A673 (cell line): ENCODE measurements around the gene RRAS2. TPM values are rescaled to one million over a fixed set of nuclear protein-coding genes. Genes with fewer than 3 reads are reported as not detected.
"Not testable (repeated sequence)": the region's sequence is repeated elsewhere in the genome, so short reads cannot be mapped to it uniquely, and the experiment has no call there.

Source experiments
- BruUV-seq: library from RNA; stranded (reverse); fragments of 400-500 nt; replicated peaks from 2 replicates; lab custom pipeline; 2021; lab: Mats Ljungman, UMichigan
- CTCF ChIA-PET: fragments of 300-600 bp; sonication (Branson Sonifier 250); formaldehyde crosslinking; loops from one replicate; lab custom pipeline; 2022; ENCODE audit warnings: antibody characterized with exemption; lab: Charles Lee
- POLR2A ChIA-PET: fragments of 300-600 bp; sonication (Branson Sonifier 250); formaldehyde crosslinking; loops from one replicate; lab custom pipeline; 2022; ENCODE audit warnings: antibody characterized with exemption; ENCODE audit not compliant: low non-redundant PET; lab: Charles Lee
- DNase-seq: peaks from one replicate; pipeline ENCODE4 v3.0.0-alpha.2; 2015; ENCODE audit warnings: low spot score
- H3K27ac ChIP-seq: fragments of 200-600 bp; sonication (generic); 2 replicates; pipeline ENCODE4 v1.5.1; 2016; ENCODE audit warnings: mixed run types, low read depth, mild to moderate bottlenecking, mixed read lengths, antibody characterized with exemption, low read length; ENCODE audit not compliant: poor library complexity, severe bottlenecking
- H3K27me3 ChIP-seq: fragments of 200-600 bp; sonication (generic); replicated peaks from 2 replicates; pipeline ENCODE4 v1.6.1; 2017; ENCODE audit warnings: mixed run types, low read depth, mild to moderate bottlenecking, mixed read lengths, antibody characterized with exemption, low read length; ENCODE audit not compliant: insufficient read depth, poor library complexity
- H3K36me3 ChIP-seq: fragments of 200-600 bp; sonication (generic); 2 replicates; pipeline ENCODE4 v1.6.1; 2016; ENCODE audit warnings: mixed run types, mild to moderate bottlenecking, mixed read lengths, antibody characterized with exemption, low read length; ENCODE audit not compliant: insufficient read depth, poor library complexity, severe bottlenecking
- H3K4me1 ChIP-seq: fragments of 200-600 bp; sonication (generic); 2 replicates; pipeline ENCODE4 v1.6.1; 2017; ENCODE audit warnings: mixed run types, mild to moderate bottlenecking, mixed read lengths, antibody characterized with exemption, low read length; ENCODE audit not compliant: insufficient read depth, poor library complexity, severe bottlenecking
- H3K4me3 ChIP-seq: fragments of 200-600 bp; sonication (generic); 2 replicates; pipeline ENCODE4 v1.5.1; 2016; ENCODE audit warnings: low read depth, mixed run types, mild to moderate bottlenecking, mixed read lengths, low read length; ENCODE audit not compliant: poor library complexity, severe bottlenecking
- H3K9me3 ChIP-seq: fragments of 200-600 bp; sonication (generic); 2 replicates; pipeline ENCODE4 v1.6.1; 2016; ENCODE audit warnings: mixed run types, low read depth, mild to moderate bottlenecking, mixed read lengths, antibody characterized with exemption, low read length; ENCODE audit not compliant: poor library complexity, severe bottlenecking
- EZH2 ChIP-seq: fragments of 200-600 bp; sonication (generic); IDR thresholded peaks from 2 replicates; pipeline ENCODE4 v1.6.1; 2017; ENCODE audit warnings: borderline replicate concordance, low read depth, mild to moderate bottlenecking, mixed read lengths, antibody characterized with exemption, low read length; ENCODE audit not compliant: poor library complexity, severe bottlenecking
- intact Hi-C: fragments of 100-400 bp; cut with micrococcal nuclease; formaldehyde crosslinking; loops from one replicate; pipeline ENCODE4 v1.10.0; 2022; ENCODE audit not compliant: unreplicated experiment
- total RNA-seq: library from RNA; stranded (reverse); gene quantifications from 2 replicates; pipeline ENCODE4 v1.2.3, GENCODE V29; 2021
- TF ChIP-seq, protein P1 (sequence below): fragments of 300-800, 200-600 bp; sonication (generic); conservative IDR thresholded peaks from 2 replicates; pipeline ENCODE4 v1.5.1; 2017; ENCODE audit warnings: low read depth, mild to moderate bottlenecking, antibody characterized with exemption, low read length, moderate library complexity, mixed read lengths

Gene RRAS2
- total RNA-seq, 1 experiment from 2014 or later: 23.3 TPM

GRCh38 chr11:14254533-14255237 lies 104.3 kb downstream of the RRAS2 start:
- no peak for DNase-seq
- ChIA-PET CTCF (no interaction called here), POLR2A (no interaction called here)
- no peaks in the 10 kb centered on the region for H3K4me1 ChIP-seq
- BruUV-seq: no TSS peak
- intact Hi-C loops: no loop called here
- TF ChIP-seq, protein P1, sequence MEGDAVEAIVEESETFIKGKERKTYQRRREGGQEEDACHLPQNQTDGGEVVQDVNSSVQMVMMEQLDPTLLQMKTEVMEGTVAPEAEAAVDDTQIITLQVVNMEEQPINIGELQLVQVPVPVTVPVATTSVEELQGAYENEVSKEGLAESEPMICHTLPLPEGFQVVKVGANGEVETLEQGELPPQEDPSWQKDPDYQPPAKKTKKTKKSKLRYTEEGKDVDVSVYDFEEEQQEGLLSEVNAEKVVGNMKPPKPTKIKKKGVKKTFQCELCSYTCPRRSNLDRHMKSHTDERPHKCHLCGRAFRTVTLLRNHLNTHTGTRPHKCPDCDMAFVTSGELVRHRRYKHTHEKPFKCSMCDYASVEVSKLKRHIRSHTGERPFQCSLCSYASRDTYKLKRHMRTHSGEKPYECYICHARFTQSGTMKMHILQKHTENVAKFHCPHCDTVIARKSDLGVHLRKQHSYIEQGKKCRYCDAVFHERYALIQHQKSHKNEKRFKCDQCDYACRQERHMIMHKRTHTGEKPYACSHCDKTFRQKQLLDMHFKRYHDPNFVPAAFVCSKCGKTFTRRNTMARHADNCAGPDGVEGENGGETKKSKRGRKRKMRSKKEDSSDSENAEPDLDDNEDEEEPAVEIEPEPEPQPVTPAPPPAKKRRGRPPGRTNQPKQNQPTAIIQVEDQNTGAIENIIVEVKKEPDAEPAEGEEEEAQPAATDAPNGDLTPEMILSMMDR: no peak
- no peak for TF ChIP-seq EZH2
- no peaks in the 10 kb centered on the region for H3K9me3 ChIP-seq
- H3K27me3 ChIP-seq: no peaks in the 10 kb centered on the region
- H3K27ac ChIP-seq: no peak overlapping the region
- no peak overlapping the region for H3K4me3 ChIP-seq
- no peaks in the 10 kb centered on the region for H3K36me3 ChIP-seq

DNA sequence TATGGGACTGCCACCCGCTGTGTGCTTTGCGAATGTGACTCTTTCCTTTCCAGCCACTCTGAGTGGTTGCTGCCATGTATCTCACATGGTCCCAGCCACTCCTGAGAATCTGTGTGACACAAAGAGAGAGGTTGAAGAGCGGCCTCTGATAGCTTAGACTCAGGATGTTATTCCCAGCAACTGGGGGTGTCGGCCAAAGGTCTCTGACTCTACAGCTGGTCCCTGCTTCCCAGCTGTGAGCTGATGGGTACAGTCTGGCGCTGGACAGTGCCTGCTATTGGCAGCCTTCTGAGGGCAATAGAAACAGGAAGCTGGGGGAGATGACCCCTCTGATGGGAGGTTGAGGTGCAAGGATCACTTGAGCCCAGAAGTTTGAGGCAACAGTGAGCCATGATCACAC lies 105.1 kb downstream of the RRAS2 start:
- Histone ChIP-seq H3K27ac (no peak overlapping the region), H3K9me3 (no peaks in the 10 kb centered on the region), H3K36me3 (no peaks in the 10 kb centered on the region), H3K27me3 (peaks cover 3% of the 10 kb centered on the region), H3K4me1 (no peaks in the 10 kb centered on the region), H3K4me3 (no peak overlapping the region)
- POLR2A ChIA-PET: no interaction called here
- no peak for TF ChIP-seq EZH2
- TF ChIP-seq, protein P1: no peak
- no TSS peak for BruUV-seq
- DNase-seq: no peak
- intact Hi-C loops: no loop called here
- CTCF ChIA-PET: no interaction called here

GRCh38 chr11:14253421-14253820 lies 105.6 kb downstream of the RRAS2 start:
- Histone ChIP-seq H3K27ac (no peak overlapping the region), H3K4me1 (no peaks in the 10 kb centered on the region), H3K36me3 (no peaks in the 10 kb centered on the region), H3K27me3 (peaks cover 6% of the 10 kb centered on the region), H3K4me3 (no peak overlapping the region), H3K9me3 (no peaks in the 10 kb centered on the region)
- intact Hi-C loops: no loop called here
- no peak for DNase-seq
- BruUV-seq: no TSS peak
- TF ChIP-seq, protein P1: no peak
- TF ChIP-seq EZH2: no peak
- ChIA-PET CTCF (no interaction called here), POLR2A (no interaction called here)

GRCh38 chr11:14252501-14252900 lies 106.5 kb downstream of the RRAS2 start:
- H3K27me3 ChIP-seq, DNase-seq, POLR2A ChIA-PET, H3K27ac ChIP-seq, H3K4me1 ChIP-seq, BruUV-seq, H3K9me3 ChIP-seq, intact Hi-C loops, H3K4me3 ChIP-seq, H3K36me3 ChIP-seq, CTCF ChIA-PET: not testable (repeated sequence)
